Endothelial cell of umbilical vein (primary cell): ENCODE data around the gene CLDN14. TPM values are rescaled to one million over a fixed set of nuclear protein-coding genes. Genes with fewer than 3 reads are reported as not detected.

Experiments used
- BruUV-seq: library from RNA; stranded (reverse); fragments of 400-500 nt; replicated peaks from 2 replicates; lab custom pipeline; 2021; lab: Mats Ljungman, UMichigan
- CTCF ChIA-PET: fragments of 300-600, 350-600 bp; sonication (Branson Sonifier 250); formaldehyde crosslinking; loops from one replicate; lab custom pipeline; 2021; ENCODE audit warnings: antibody characterized with exemption, inconsistent platforms; lab: Charles Lee
- POLR2A ChIA-PET: fragments of 300-600, 350-600 bp; sonication (Branson Sonifier 250); formaldehyde crosslinking; loops from one replicate; lab custom pipeline; 2021; ENCODE audit warnings: antibody characterized with exemption, inconsistent platforms; lab: Charles Lee
- DNase-seq: peaks from one replicate; pipeline ENCODE4 v3.0.0-alpha.2; 2011; ENCODE audit warnings: low read depth, low spot score
- FAIRE-seq: peaks from 2 replicates; lab custom pipeline; 2011; peaks lifted over from hg19 to GRCh38; lab: Jason Lieb, UNC
- H2AFZ ChIP-seq: 2 replicates; pipeline ENCODE4 v1.6.0; 2012; ENCODE audit warnings: low read depth, low read length, control low read depth, inconsistent platforms
- H3K27ac ChIP-seq: 2 replicates; pipeline ENCODE4 v1.5.1; 2011; ENCODE audit warnings: low read depth, mild to moderate bottlenecking, control low read depth, low read length, moderate library complexity; ENCODE audit not compliant: insufficient read depth
- H3K27me3 ChIP-seq, 2 experiments: 2 replicates each; pipeline versions ENCODE4 v1.6.0 to v1.6.1; 2011; ENCODE audit warnings: low read length in 2 of 2, mixed read lengths in 1 of 2; ENCODE audit not compliant: control insufficient read depth in 2 of 2, insufficient read depth in 2 of 2
- H3K36me3 ChIP-seq, 2 experiments: 2 replicates in 1 of 2; 3 replicates in 1 of 2; pipeline ENCODE4 v1.5.1; 2011; ENCODE audit warnings: low read length in 2 of 2, mild to moderate bottlenecking in 1 of 2, moderate library complexity in 1 of 2; ENCODE audit not compliant: control insufficient read depth in 2 of 2, insufficient read depth in 2 of 2; ENCODE audit errors: extremely low read depth in 1 of 2
- H3K4me1 ChIP-seq: 3 replicates; pipeline ENCODE4 v1.5.1; 2011; ENCODE audit warnings: mild to moderate bottlenecking, low read length; ENCODE audit not compliant: control insufficient read depth, insufficient read depth; ENCODE audit errors: extremely low read depth
- H3K4me2 ChIP-seq: 2 replicates; pipeline ENCODE4 v1.6.1; 2011; ENCODE audit warnings: low read length, control low read depth, mixed read lengths; ENCODE audit not compliant: insufficient read depth
- H3K4me3 ChIP-seq, 3 experiments: fragments of 200-600 bp in 1 of 3; sonication (generic), shearing (Covaris generic) in 1 of 3; replicated peaks in 1 of 3; 2 replicates each; pipeline ENCODE4 v1.5.1; 2011 to 2016; ENCODE audit warnings: control low read depth in 3 of 3, low read length in 3 of 3, mild to moderate bottlenecking in 2 of 3, inconsistent platforms in 1 of 3, low read depth in 1 of 3, moderate library complexity in 1 of 3; ENCODE audit not compliant: insufficient read depth in 1 of 3
- H3K79me2 ChIP-seq: 2 replicates; pipeline ENCODE4 v1.6.0; 2012; ENCODE audit warnings: low read length, inconsistent platforms; ENCODE audit not compliant: control insufficient read depth, insufficient read depth
- H3K9ac ChIP-seq: replicated peaks from 2 replicates; pipeline ENCODE3; 2011; ENCODE audit warnings: low read length, control low read depth; ENCODE audit not compliant: insufficient read depth; ENCODE audit errors: extremely low read depth
- H3K9me1 ChIP-seq: replicated peaks from 3 replicates; pipeline ENCODE4 v1.6.0; 2011; ENCODE audit warnings: mild to moderate bottlenecking, low read length; ENCODE audit not compliant: control insufficient read depth, insufficient read depth; ENCODE audit errors: extremely low read depth
- H3K9me3 ChIP-seq: replicated peaks from 2 replicates; pipeline ENCODE4 v1.5.1; 2012; ENCODE audit warnings: low read length, inconsistent platforms; ENCODE audit not compliant: control insufficient read depth, insufficient read depth
- H4K20me1 ChIP-seq: replicated peaks from 2 replicates; pipeline ENCODE3; 2011; ENCODE audit warnings: mild to moderate bottlenecking, low read length; ENCODE audit not compliant: control insufficient read depth, insufficient read depth; ENCODE audit errors: extremely low read depth
- EZH2 ChIP-seq: IDR thresholded peaks from 2 replicates; pipeline ENCODE4 v1.6.1; 2012; ENCODE audit warnings: borderline replicate concordance, low read depth, mild to moderate bottlenecking, moderate library complexity, low read length, inconsistent platforms; ENCODE audit not compliant: severe bottlenecking
- FOS ChIP-seq: IDR thresholded peaks from 2 replicates; pipeline ENCODE4 v1.6.1; 2011; ENCODE audit warnings: mild to moderate bottlenecking, low read length, moderate library complexity, borderline replicate concordance; ENCODE audit not compliant: insufficient read depth
- GATA2 ChIP-seq: IDR thresholded peaks from 2 replicates; pipeline ENCODE4 v1.7.0; 2011; ENCODE audit warnings: low read depth, mild to moderate bottlenecking, moderate library complexity, mixed read lengths, low read length; ENCODE audit not compliant: insufficient read length, insufficient read depth
- JUN ChIP-seq: IDR thresholded peaks from 2 replicates; pipeline ENCODE4 v1.6.1; 2011; ENCODE audit warnings: borderline replicate concordance, low read depth; ENCODE audit not compliant: insufficient read length, insufficient read depth
- MYC ChIP-seq: IDR thresholded peaks from one replicate; pipeline ENCODE4 v1.6.1; 2011; ENCODE audit warnings: mild to moderate bottlenecking, low read depth, low read length
- POLR2A ChIP-seq: IDR thresholded peaks from 2 replicates; pipeline ENCODE4 v1.6.1; 2012; ENCODE audit warnings: low read depth, mild to moderate bottlenecking, control low read depth, low read length
- POLR2AphosphoS5 ChIP-seq: IDR thresholded peaks from 2 replicates; pipeline ENCODE4 v1.6.1; 2012; ENCODE audit warnings: low read depth, mild to moderate bottlenecking, control low read depth, low read length, moderate library complexity; ENCODE audit not compliant: insufficient read depth
- dilution Hi-C: fragments of 300-500 bp; cut with MboI; formaldehyde crosslinking; loops from one replicate; pipeline ENCODE4 v1.15.0; 2019; ENCODE audit warnings: low sequenced_read_pairs; ENCODE audit not compliant: extremely low pct_ligation_motif_present
- intact Hi-C: fragments of 100-400 bp; cut with micrococcal nuclease; formaldehyde crosslinking; loops from one replicate; pipeline ENCODE4 v1.10.0; 2022
- polyA plus RNA-seq, 4 experiments: library from polyadenylated mRNA; depleted of rRNA in 3 of 4; stranded (reverse) in 3 of 4; unstranded in 1 of 4; fragments of >200 nt; gene quantifications; 2 replicates each; pipeline versions ENCODE4 v1.2.1 to v1.2.3, GENCODE V29; 2011 to 2012; ENCODE audit warnings: missing spikeins in 1 of 4
- total RNA-seq: library from RNA; stranded (reverse); gene quantifications from 2 replicates; pipeline ENCODE4 v1.2.3, GENCODE V29; 2021
- TF ChIP-seq, protein P1 (sequence below): IDR thresholded peaks from 2 replicates; pipeline ENCODE4 v1.6.1; 2011; ENCODE audit not compliant: insufficient read depth, insufficient read length
- TF ChIP-seq, protein P2 (sequence below), 2 donors: IDR thresholded peaks; 1 replicate in 1 of 2; 2 replicates in 1 of 2; pipeline ENCODE4 v1.5.1; 2011; ENCODE audit warnings: low read length in 2 of 2, mild to moderate bottlenecking in 2 of 2, moderate library complexity in 2 of 2, control low read depth in 1 of 2, inconsistent platforms in 1 of 2, low read depth in 1 of 2; ENCODE audit not compliant: insufficient read depth in 1 of 2; ENCODE audit errors: extremely low read depth in 1 of 2

Gene CLDN14
- total and polyA plus RNA-seq, 2 donors (not counting 3 experiments of a cell fraction or from before 2014, with no cell fraction given), result 1.0 to 2.5 TPM

DNA sequence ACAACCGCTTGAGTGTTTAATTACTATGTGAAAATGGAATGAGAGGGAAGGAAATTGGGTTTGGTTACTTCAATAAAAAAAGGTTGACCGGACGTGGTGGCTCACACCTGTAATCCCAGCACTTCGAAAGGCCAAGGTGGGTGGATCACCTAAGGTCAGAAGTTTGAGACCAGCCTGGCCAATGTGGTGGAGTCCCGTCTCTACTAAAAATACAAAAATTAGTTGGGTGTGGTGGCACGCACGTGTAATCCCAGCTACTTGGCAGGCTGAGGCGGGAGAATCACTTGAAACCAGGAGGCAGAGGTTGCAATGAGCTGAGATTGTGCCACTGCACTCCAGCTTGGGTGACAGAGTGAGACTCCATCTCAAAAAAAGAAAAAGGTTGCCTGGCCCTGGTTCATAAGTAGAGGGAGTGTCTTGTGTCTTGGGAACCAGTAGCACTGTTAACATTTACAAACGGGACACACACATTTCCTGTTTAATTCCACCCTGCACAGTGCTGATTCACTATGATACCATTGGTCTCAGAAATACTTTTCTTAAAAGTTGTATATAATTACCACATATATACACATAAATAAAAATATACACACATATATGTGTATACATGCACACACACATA, 27.6 kb upstream of the CLDN14 start:
- intact Hi-C loops, result no loop called here
- H3K9me1 ChIP-seq, result no peaks in the 10 kb centered on the region
- no peak overlapping the region for H3K4me3 ChIP-seq
- no peaks in the 10 kb centered on the region for H4K20me1 ChIP-seq
- no peaks in the 10 kb centered on the region for H3K27me3 ChIP-seq
- H3K36me3 ChIP-seq, result no peaks in the 10 kb centered on the region
- no peaks in the 10 kb centered on the region for H3K79me2 ChIP-seq
- POLR2A ChIA-PET, result no interaction called here
- DNase-seq (no peak), FAIRE-seq (no peak)
- BruUV-seq, result no TSS peak
- H3K9ac ChIP-seq, result no peak overlapping the region
- CTCF ChIA-PET, result interaction anchor here (1.2 to 3.1 kb wide), 3 partner anchors 80 to 123 kb away, joined by 5 to 14 read pairs (median 6); no protein-coding TSS in a partner anchor
- dilution Hi-C loops, result no loop called here
- H3K4me2 ChIP-seq, result no peak overlapping the region
- no peak overlapping the region for H3K27ac ChIP-seq
- no peaks in the 10 kb centered on the region for H3K9me3 ChIP-seq
- TF ChIP-seq, protein P1, sequence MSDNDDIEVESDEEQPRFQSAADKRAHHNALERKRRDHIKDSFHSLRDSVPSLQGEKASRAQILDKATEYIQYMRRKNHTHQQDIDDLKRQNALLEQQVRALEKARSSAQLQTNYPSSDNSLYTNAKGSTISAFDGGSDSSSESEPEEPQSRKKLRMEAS, result no peak
- TF ChIP-seq FOS, result no peak
- TF ChIP-seq EZH2, result no peak
- no peak for TF ChIP-seq POLR2AphosphoS5
- TF ChIP-seq, protein P2, sequence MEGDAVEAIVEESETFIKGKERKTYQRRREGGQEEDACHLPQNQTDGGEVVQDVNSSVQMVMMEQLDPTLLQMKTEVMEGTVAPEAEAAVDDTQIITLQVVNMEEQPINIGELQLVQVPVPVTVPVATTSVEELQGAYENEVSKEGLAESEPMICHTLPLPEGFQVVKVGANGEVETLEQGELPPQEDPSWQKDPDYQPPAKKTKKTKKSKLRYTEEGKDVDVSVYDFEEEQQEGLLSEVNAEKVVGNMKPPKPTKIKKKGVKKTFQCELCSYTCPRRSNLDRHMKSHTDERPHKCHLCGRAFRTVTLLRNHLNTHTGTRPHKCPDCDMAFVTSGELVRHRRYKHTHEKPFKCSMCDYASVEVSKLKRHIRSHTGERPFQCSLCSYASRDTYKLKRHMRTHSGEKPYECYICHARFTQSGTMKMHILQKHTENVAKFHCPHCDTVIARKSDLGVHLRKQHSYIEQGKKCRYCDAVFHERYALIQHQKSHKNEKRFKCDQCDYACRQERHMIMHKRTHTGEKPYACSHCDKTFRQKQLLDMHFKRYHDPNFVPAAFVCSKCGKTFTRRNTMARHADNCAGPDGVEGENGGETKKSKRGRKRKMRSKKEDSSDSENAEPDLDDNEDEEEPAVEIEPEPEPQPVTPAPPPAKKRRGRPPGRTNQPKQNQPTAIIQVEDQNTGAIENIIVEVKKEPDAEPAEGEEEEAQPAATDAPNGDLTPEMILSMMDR (IDR thresholded peaks at IDR 0.05; ENCODE audit: extremely low read depth in 1 of 2, insufficient read depth in 1 of 2, low read depth in 1 of 2, low read length in 2 of 2), result no peak
- no peak for TF ChIP-seq MYC
- TF ChIP-seq JUN, result no peak
- no peak for TF ChIP-seq GATA2
- no peak for TF ChIP-seq POLR2A
- peaks cover 20% of the 10 kb centered on the region for H3K4me1 ChIP-seq
- no peak overlapping the region for H2AFZ ChIP-seq
